GM19372 (cell line): ENCODE results near the gene GLDC.
"Not testable (repeated sequence)": the region's sequence is repeated elsewhere in the genome, so short reads cannot be mapped to it uniquely, and the experiment has no call there.

Experiments
- ATAC-seq: cut with Tn5 transposase; IDR thresholded peaks from one replicate; pipeline ENCODE4 v1.9.1; 2021; ENCODE audit warnings: mild to moderate bottlenecking, low read depth, moderate library complexity; ENCODE audit not compliant: unreplicated experiment

Gene GLDC

GRCh38 chr9:6575324-6576034, 70.0 kb downstream of the GLDC start:
- ATAC-seq = peak; percentile 72

- ATAC-seq = no peak
Measured at GRCh38 chr9:6567140-6567591, 78.4 kb downstream of the GLDC start.

GRCh38 chr9:6566409-6567139, 79.0 kb downstream of the GLDC start:
- ATAC-seq = no peak

GRCh38 chr9:6565312-6565711, 80.2 kb downstream of the GLDC start:
- no peak for ATAC-seq

- ATAC-seq = no peak
Measured at GRCh38 chr9:6564868-6565267, 80.7 kb downstream of the GLDC start.

- ATAC-seq = no peak
Measured at GRCh38 chr9:6564360-6564759, 81.2 kb downstream of the GLDC start.

- ATAC-seq = no peak
Measured at GRCh38 chr9:6562871-6563430, 82.6 kb downstream of the GLDC start.

- no peak for ATAC-seq
Measured at GRCh38 chr9:6562201-6562600, 83.3 kb downstream of the GLDC start.

- no peak for ATAC-seq
Measured at GRCh38 chr9:6557883-6558616, 87.5 kb downstream of the GLDC start.

- no peak for ATAC-seq
Measured at GRCh38 chr9:6553866-6554265, 91.7 kb downstream of the GLDC start.

- ATAC-seq = no peak
Measured at GRCh38 chr9:6552498-6553121, 92.9 kb downstream of the GLDC start.

- no peak for ATAC-seq
Measured at GRCh38 chr9:6552033-6552432, 93.5 kb downstream of the GLDC start.

- ATAC-seq = no peak
Measured at GRCh38 chr9:6551136-6551535, 94.4 kb downstream of the GLDC start.

- ATAC-seq = no peak
Measured at GRCh38 chr9:6549106-6549800, 96.3 kb downstream of the GLDC start.

GRCh38 chr9:6545017-6545691, 100.4 kb downstream of the GLDC start:
- no peak for ATAC-seq

GRCh38 chr9:6543204-6543603, 102.3 kb downstream of the GLDC start:
- ATAC-seq = no peak

- not testable (repeated sequence) for ATAC-seq
Measured at GRCh38 chr9:6542617-6543016, 102.9 kb downstream of the GLDC start.

GRCh38 chr9:6538666-6539071, 106.9 kb downstream of the GLDC start:
- no peak for ATAC-seq

- ATAC-seq = no peak
Measured at GRCh38 chr9:6535594-6535993, 109.9 kb downstream of the GLDC start.
